HCT116 (cell line): ENCODE measurements around the gene CAPN3. TPM values are rescaled to one million over a fixed set of nuclear protein-coding genes. Genes with fewer than 3 reads are reported as not detected.
A peak's percentile ranks its signal among the peaks of the same experiment; 100 is the strongest.

Experiments used
- ATAC-seq: fragments of 200-7000 bp; cut with Tn5 transposase; 2 replicates; pipeline ENCODE4 v1.9.1; 2020; ENCODE audit warnings: mild to moderate bottlenecking, moderate library complexity
- BruUV-seq: library from RNA; stranded (reverse); fragments of 400-500 nt; replicated peaks from 2 replicates; lab custom pipeline; 2021; lab: Mats Ljungman, UMichigan
- CTCF ChIA-PET: fragments of 300-600 bp; sonication (Branson Sonifier 250); formaldehyde crosslinking; loops from one replicate; lab custom pipeline; 2021; ENCODE audit warnings: antibody characterized with exemption; lab: Charles Lee
- POLR2A ChIA-PET: fragments of 300-600, 350-600 bp; sonication (Branson Sonifier 250); formaldehyde crosslinking; loops from one replicate; lab custom pipeline; 2021; ENCODE audit warnings: antibody characterized with exemption; lab: Charles Lee
- RAD21 ChIA-PET, 2 experiments: fragments of 300-600 bp; sonication (Branson Sonifier 250); formaldehyde crosslinking; loops; one replicate each; lab custom pipeline; 2023; ENCODE audit warnings: low total read pairs in 2 of 2; ENCODE audit not compliant: uncharacterized antibody in 2 of 2, unreplicated experiment in 2 of 2, low non-redundant PET in 1 of 2; lab: Charles Lee
- DNase-seq: peaks from one replicate; pipeline ENCODE4 v3.0.0-alpha.2; 2010; ENCODE audit warnings: low read depth, low spot score
- H2AFZ ChIP-seq: fragments of 200-600 bp; shearing (Covaris generic), sonication (generic); 2 replicates; pipeline ENCODE4 v1.6.1; 2017; ENCODE audit warnings: low read depth, mixed run types, mixed read lengths, antibody characterized with exemption, low read length; ENCODE audit not compliant: poor library complexity, severe bottlenecking
- H3K27ac ChIP-seq: 2 replicates; pipeline ENCODE4 v1.5.1; 2012; ENCODE audit warnings: low read depth, low read length
- H3K27me3 ChIP-seq: fragments of 200-600 bp; sonication (generic); 2 replicates; pipeline ENCODE4 v1.6.1; 2016; ENCODE audit warnings: mixed run types, low read length, mixed read lengths; ENCODE audit not compliant: insufficient read depth
- H3K36me3 ChIP-seq, 2 experiments: fragments of 200-500 bp in 1 of 2; fragments of 200-600 bp in 1 of 2; sonication (Bioruptor generic) in 1 of 2; sonication (generic) in 1 of 2; 2 replicates each; pipeline versions ENCODE4 v1.5.1 to v1.6.1; 2014 to 2016; ENCODE audit warnings: low read length in 2 of 2, inconsistent platforms in 1 of 2, mixed read lengths in 1 of 2, mixed run types in 1 of 2; ENCODE audit not compliant: insufficient read depth in 2 of 2, control insufficient read depth in 1 of 2
- H3K4me1 ChIP-seq, 2 experiments: fragments of 200-600 bp in 1 of 2; sonication (generic) in 1 of 2; 2 replicates each; pipeline versions ENCODE4 v1.5.1 to v1.6.1; 2012 to 2017; ENCODE audit warnings: low read length in 2 of 2, inconsistent platforms in 1 of 2, mild to moderate bottlenecking in 1 of 2, mixed read lengths in 1 of 2, mixed run types in 1 of 2, moderate library complexity in 1 of 2; ENCODE audit not compliant: insufficient read depth in 2 of 2, control insufficient read depth in 1 of 2
- H3K4me2 ChIP-seq: fragments of 200-600 bp; sonication (generic); 2 replicates; pipeline ENCODE4 v1.6.1; 2017; ENCODE audit warnings: mixed run types, low read length, mixed read lengths
- H3K4me3 ChIP-seq, 2 experiments: fragments of 200-600 bp in 1 of 2; sonication (generic) in 1 of 2; replicated peaks in 1 of 2; 2 replicates each; pipeline ENCODE4 v1.5.1; 2011 to 2016; ENCODE audit warnings: low read length in 2 of 2, control low read depth in 1 of 2, low read depth in 1 of 2, mild to moderate bottlenecking in 1 of 2, mixed read lengths in 1 of 2, mixed run types in 1 of 2
- H3K79me2 ChIP-seq: fragments of 200-600 bp; sonication (generic); 2 replicates; pipeline ENCODE4 v1.6.1; 2017; ENCODE audit warnings: mild to moderate bottlenecking, mixed run types, low read length, moderate library complexity, mixed read lengths; ENCODE audit not compliant: insufficient read depth
- H3K9ac ChIP-seq: fragments of 200-600 bp; sonication (generic); 2 replicates; pipeline ENCODE4 v1.6.1; 2016; ENCODE audit warnings: low read length, mixed read lengths
- H3K9me2 ChIP-seq: fragments of 200-600 bp; sonication (generic), shearing (Covaris generic); 2 replicates; pipeline ENCODE4 v1.6.1; 2017; ENCODE audit warnings: mixed run types, mild to moderate bottlenecking, moderate library complexity; ENCODE audit not compliant: insufficient read depth
- H3K9me3 ChIP-seq, 2 experiments: fragments of 200-500 bp in 1 of 2; fragments of 200-600 bp in 1 of 2; sonication (Bioruptor generic) in 1 of 2; sonication (generic) in 1 of 2; 2 replicates each; pipeline ENCODE4 v1.6.1; 2014 to 2017; ENCODE audit warnings: low read length in 2 of 2, mixed read lengths in 2 of 2, inconsistent platforms in 1 of 2, low read depth in 1 of 2, mild to moderate bottlenecking in 1 of 2, mixed run types in 1 of 2, moderate library complexity in 1 of 2; ENCODE audit not compliant: control insufficient read depth in 1 of 2, insufficient read depth in 1 of 2
- H4K20me1 ChIP-seq: fragments of 200-600 bp; sonication (generic), shearing (Covaris generic); 2 replicates; pipeline ENCODE4 v1.6.1; 2017; ENCODE audit warnings: mixed run types, mild to moderate bottlenecking, moderate library complexity; ENCODE audit not compliant: insufficient read depth
- CBX3 ChIP-seq: IDR thresholded peaks from 2 replicates; pipeline ENCODE4 v1.6.1; 2012; ENCODE audit warnings: low read depth
- CEBPB ChIP-seq: IDR thresholded peaks from 2 replicates; pipeline ENCODE4 v1.6.1; 2012; ENCODE audit warnings: low read depth
- EGR1 ChIP-seq: IDR thresholded peaks from 2 replicates; pipeline ENCODE4 v1.6.1; 2012; ENCODE audit warnings: low read depth
- EZH2 ChIP-seq: fragments of 200-600 bp; sonication (generic); IDR thresholded peaks from 2 replicates; pipeline ENCODE4 v1.6.1; 2017; ENCODE audit warnings: antibody characterized with exemption, mixed run types
- EZH2phosphoT487 ChIP-seq: fragments of 200-600 bp; IDR thresholded peaks from 2 replicates; pipeline ENCODE4 v1.6.1; 2018; ENCODE audit warnings: antibody characterized with exemption, borderline replicate concordance
- FOSL1 ChIP-seq: IDR thresholded peaks from 2 replicates; pipeline ENCODE4 v1.6.1; 2012; ENCODE audit warnings: low read depth
- JUND ChIP-seq: IDR thresholded peaks from 2 replicates; pipeline ENCODE4 v1.6.1; 2012
- POLR2AphosphoS5 ChIP-seq: IDR thresholded peaks from 2 replicates; pipeline ENCODE4 v1.6.1; 2011; ENCODE audit warnings: mild to moderate bottlenecking, low read depth, low read length, moderate library complexity
- RAD21 ChIP-seq: IDR thresholded peaks from 2 replicates; pipeline ENCODE4 v1.6.1; 2012; ENCODE audit warnings: low read depth, mild to moderate bottlenecking
- SIN3A ChIP-seq: IDR thresholded peaks from 2 replicates; pipeline ENCODE4 v1.6.1; 2012; ENCODE audit warnings: low read depth
- SP1 ChIP-seq: IDR thresholded peaks from 2 replicates; pipeline ENCODE4 v1.6.1; 2012; ENCODE audit warnings: low read depth
- SRF ChIP-seq: IDR thresholded peaks from 2 replicates; pipeline ENCODE4 v1.6.1; 2012; ENCODE audit warnings: low read depth
- TCF7L2 ChIP-seq: IDR thresholded peaks from 2 replicates; pipeline ENCODE4 v1.7.0; 2011; ENCODE audit warnings: borderline replicate concordance, inconsistent platforms; ENCODE audit not compliant: insufficient read depth, insufficient read length; ENCODE audit errors: extremely low read depth
- YY1 ChIP-seq: IDR thresholded peaks from 2 replicates; pipeline ENCODE4 v1.6.1; 2011; ENCODE audit warnings: low read length, low read depth, moderate library complexity, mild to moderate bottlenecking; ENCODE audit not compliant: insufficient replicate concordance; ENCODE audit errors: extremely low read depth
- ZBTB33 ChIP-seq: IDR thresholded peaks from 2 replicates; pipeline ENCODE4 v1.6.1; 2011; ENCODE audit warnings: mild to moderate bottlenecking, low read length, moderate library complexity; ENCODE audit not compliant: insufficient replicate concordance; ENCODE audit errors: extremely low read depth
- ZNF274 ChIP-seq: fragments of 200-500 bp; sonication (Bioruptor generic); IDR thresholded peaks from 2 replicates; pipeline ENCODE4 v1.6.1; 2014; ENCODE audit warnings: mild to moderate bottlenecking, low read depth, low read length, inconsistent platforms
- intact Hi-C: fragments of 100-400 bp; cut with micrococcal nuclease; formaldehyde crosslinking; loops from 2 replicates; pipeline ENCODE4 v1.10.0; 2022
- total RNA-seq: library from RNA; stranded (reverse); gene quantifications from one replicate; pipeline ENCODE4 v1.2.1, GENCODE V29; 2021; ENCODE audit not compliant: unreplicated experiment
- TF ChIP-seq, protein P1 (sequence below), 3 experiments: fragments of 200-600 bp in 1 of 3; sonication (generic) in 1 of 3; IDR thresholded peaks in 2 of 3; conservative IDR thresholded peaks in 1 of 3; 2 replicates each; pipeline ENCODE4 v1.5.1; 2012 to 2017; ENCODE audit warnings: low read depth in 2 of 3, low read length in 2 of 3, antibody characterized with exemption in 1 of 3, borderline replicate concordance in 1 of 3, control low read depth in 1 of 3, mild to moderate bottlenecking in 1 of 3, mixed read lengths in 1 of 3, mixed run types in 1 of 3, moderate library complexity in 1 of 3; ENCODE audit not compliant: insufficient read depth in 1 of 3
- TF ChIP-seq, protein P2 (sequence below): IDR thresholded peaks from 2 replicates; pipeline ENCODE4 v1.6.1; 2012; ENCODE audit warnings: low read depth

The CAPN3 gene
- total RNA-seq, 1 experiment from 2014 or later = 1.8 TPM

- H3K9me3 ChIP-seq = no peaks in the 10 kb centered on the region
- H3K27me3 ChIP-seq = no peaks in the 10 kb centered on the region
- BruUV-seq = TSS peak; percentile 83
- H3K9ac ChIP-seq = peak overlapping the region; percentile 79
- H4K20me1 ChIP-seq = no peaks in the 10 kb centered on the region
- ATAC-seq = peak; percentile 98
- peak overlapping the region; percentile 81 to 92 for H3K4me3 ChIP-seq
- DNase-seq = peak; percentile 72
- H3K36me3 ChIP-seq = no peaks in the 10 kb centered on the region
- H2AFZ ChIP-seq = no peak overlapping the region
- no peaks in the 10 kb centered on the region for H3K9me2 ChIP-seq
- intact Hi-C loops = no loop called here
- H3K4me1 ChIP-seq = peaks cover 0 to 18% of the 10 kb centered on the region in 2 experiments; a peak in 2 of 4 replicates
- ChIA-PET CTCF (interaction anchor here (0.6 to 2.1 kb wide), 2 partner anchors 16 to 335 kb away, joined by 3 to 11 read pairs; no protein-coding TSS in a partner anchor), POLR2A (interaction anchor here (1.0 kb wide), 1 partner anchor 10 kb away, joined by 6 read pairs; no protein-coding TSS in a partner anchor), RAD21 (no interaction called here)
- H3K79me2 ChIP-seq = no peaks in the 10 kb centered on the region
- peak overlapping the region; percentile 82 for H3K4me2 ChIP-seq
- H3K27ac ChIP-seq = peak overlapping the region; percentile 60
- 0 out of 2 replicates have a peak, but pooled peaks have one; percentile 29 for TF ChIP-seq SP1
- no peak for TF ChIP-seq SIN3A
- no peak for TF ChIP-seq JUND
- no peak for TF ChIP-seq FOSL1
- TF ChIP-seq SRF = no peak
- TF ChIP-seq TCF7L2 = peak; percentile 45
- no peak for TF ChIP-seq CEBPB
- no peak for TF ChIP-seq ZBTB33
- TF ChIP-seq, protein P1, sequence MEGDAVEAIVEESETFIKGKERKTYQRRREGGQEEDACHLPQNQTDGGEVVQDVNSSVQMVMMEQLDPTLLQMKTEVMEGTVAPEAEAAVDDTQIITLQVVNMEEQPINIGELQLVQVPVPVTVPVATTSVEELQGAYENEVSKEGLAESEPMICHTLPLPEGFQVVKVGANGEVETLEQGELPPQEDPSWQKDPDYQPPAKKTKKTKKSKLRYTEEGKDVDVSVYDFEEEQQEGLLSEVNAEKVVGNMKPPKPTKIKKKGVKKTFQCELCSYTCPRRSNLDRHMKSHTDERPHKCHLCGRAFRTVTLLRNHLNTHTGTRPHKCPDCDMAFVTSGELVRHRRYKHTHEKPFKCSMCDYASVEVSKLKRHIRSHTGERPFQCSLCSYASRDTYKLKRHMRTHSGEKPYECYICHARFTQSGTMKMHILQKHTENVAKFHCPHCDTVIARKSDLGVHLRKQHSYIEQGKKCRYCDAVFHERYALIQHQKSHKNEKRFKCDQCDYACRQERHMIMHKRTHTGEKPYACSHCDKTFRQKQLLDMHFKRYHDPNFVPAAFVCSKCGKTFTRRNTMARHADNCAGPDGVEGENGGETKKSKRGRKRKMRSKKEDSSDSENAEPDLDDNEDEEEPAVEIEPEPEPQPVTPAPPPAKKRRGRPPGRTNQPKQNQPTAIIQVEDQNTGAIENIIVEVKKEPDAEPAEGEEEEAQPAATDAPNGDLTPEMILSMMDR (IDR thresholded peaks at IDR 0.05 in 2 of 3, conservative IDR thresholded peaks at IDR 0.05 in 1 of 3; ENCODE audit: borderline replicate concordance in 1 of 3, insufficient read depth in 1 of 3, low read depth in 2 of 3, low read length in 2 of 3) = no peak
- TF ChIP-seq, protein P2, sequence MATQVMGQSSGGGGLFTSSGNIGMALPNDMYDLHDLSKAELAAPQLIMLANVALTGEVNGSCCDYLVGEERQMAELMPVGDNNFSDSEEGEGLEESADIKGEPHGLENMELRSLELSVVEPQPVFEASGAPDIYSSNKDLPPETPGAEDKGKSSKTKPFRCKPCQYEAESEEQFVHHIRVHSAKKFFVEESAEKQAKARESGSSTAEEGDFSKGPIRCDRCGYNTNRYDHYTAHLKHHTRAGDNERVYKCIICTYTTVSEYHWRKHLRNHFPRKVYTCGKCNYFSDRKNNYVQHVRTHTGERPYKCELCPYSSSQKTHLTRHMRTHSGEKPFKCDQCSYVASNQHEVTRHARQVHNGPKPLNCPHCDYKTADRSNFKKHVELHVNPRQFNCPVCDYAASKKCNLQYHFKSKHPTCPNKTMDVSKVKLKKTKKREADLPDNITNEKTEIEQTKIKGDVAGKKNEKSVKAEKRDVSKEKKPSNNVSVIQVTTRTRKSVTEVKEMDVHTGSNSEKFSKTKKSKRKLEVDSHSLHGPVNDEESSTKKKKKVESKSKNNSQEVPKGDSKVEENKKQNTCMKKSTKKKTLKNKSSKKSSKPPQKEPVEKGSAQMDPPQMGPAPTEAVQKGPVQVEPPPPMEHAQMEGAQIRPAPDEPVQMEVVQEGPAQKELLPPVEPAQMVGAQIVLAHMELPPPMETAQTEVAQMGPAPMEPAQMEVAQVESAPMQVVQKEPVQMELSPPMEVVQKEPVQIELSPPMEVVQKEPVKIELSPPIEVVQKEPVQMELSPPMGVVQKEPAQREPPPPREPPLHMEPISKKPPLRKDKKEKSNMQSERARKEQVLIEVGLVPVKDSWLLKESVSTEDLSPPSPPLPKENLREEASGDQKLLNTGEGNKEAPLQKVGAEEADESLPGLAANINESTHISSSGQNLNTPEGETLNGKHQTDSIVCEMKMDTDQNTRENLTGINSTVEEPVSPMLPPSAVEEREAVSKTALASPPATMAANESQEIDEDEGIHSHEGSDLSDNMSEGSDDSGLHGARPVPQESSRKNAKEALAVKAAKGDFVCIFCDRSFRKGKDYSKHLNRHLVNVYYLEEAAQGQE = no peak
- TF ChIP-seq EZH2phosphoT487 = no peak
- no peak for TF ChIP-seq RAD21
- TF ChIP-seq EGR1 = no peak
- TF ChIP-seq ZNF274 = no peak
- peak; percentile 49; the same call in 1 of the 2 replicates for TF ChIP-seq CBX3
- no peak for TF ChIP-seq EZH2
- peak; percentile 89 for TF ChIP-seq POLR2AphosphoS5
- no peak for TF ChIP-seq YY1
Observed at GRCh38 chr15:42401544-42402454, 42.5 kb downstream of the CAPN3 start.
